ENCODE results near the gene CDH23.

GRCh38 chr10:71472466-71472865, 75.7 kb downstream of the CDH23 start:
- no peak for TF ChIP-seq EP300 (IDR thresholded peaks at IDR 0.05; ENCODE audit: borderline replicate concordance in 1 of 2, control insufficient read depth in 1 of 2, low read depth in 2 of 2, low read length in 2 of 2)
- no peak for TF ChIP-seq ZBTB40 (IDR thresholded peaks at IDR 0.05; ENCODE audit: borderline replicate concordance)
- TF ChIP-seq SIN3A (IDR thresholded peaks at IDR 0.05; ENCODE audit: low read depth, low read length): no peak
- TF ChIP-seq CREM (IDR thresholded peaks at IDR 0.05; ENCODE audit: low read depth): no peak
- TF ChIP-seq CTCF (IDR thresholded peaks at IDR 0.05 in 2 of 3, conservative IDR thresholded peaks at IDR 0.05 in 1 of 3; ENCODE audit: control insufficient read depth in 2 of 3, extremely low read depth in 1 of 3, insufficient read depth in 1 of 3, low read depth in 3 of 3, low read length in 3 of 3): no peak
- no peak for TF ChIP-seq REST (IDR thresholded peaks at IDR 0.05; ENCODE audit: low read depth, low read length)
- TF ChIP-seq GABPA (IDR thresholded peaks at IDR 0.05; ENCODE audit: low read depth): no peak
- TF ChIP-seq FOS (IDR thresholded peaks at IDR 0.05; ENCODE audit: borderline replicate concordance, extremely low read depth, insufficient read length): no peak
- no peak for TF ChIP-seq POLR2A (IDR thresholded peaks at IDR 0.05; ENCODE audit: low read depth, low read length)
- no peak for TF ChIP-seq EGR1 (IDR thresholded peaks at IDR 0.05; ENCODE audit: borderline replicate concordance in 1 of 2, low read depth in 2 of 2, low read length in 2 of 2)
- TF ChIP-seq NR2C2 (IDR thresholded peaks at IDR 0.05; ENCODE audit: borderline replicate concordance, control insufficient read depth, insufficient read length, low read depth): no peak
- no peak for TF ChIP-seq LARP7 (IDR thresholded peaks at IDR 0.05)
- no peak for TF ChIP-seq MAX (IDR thresholded peaks at IDR 0.05; ENCODE audit: low read depth, low read length)

Data from GM12878 (cell line).